NCI-H128 (cell line): ENCODE data around the gene MINK1.
A peak's percentile ranks its signal among the peaks of the same experiment; 100 is the strongest.
"Not testable (repeated sequence)": the region's sequence is repeated elsewhere in the genome, so short reads cannot be mapped to it uniquely, and the experiment has no call there.

Experiments
- DNase-seq: peaks from one replicate; lab custom pipeline; 2025; ENCODE audit not compliant: unreplicated experiment; lab: John Stamatoyannopoulos, UW

MINK1 gene

DNA sequence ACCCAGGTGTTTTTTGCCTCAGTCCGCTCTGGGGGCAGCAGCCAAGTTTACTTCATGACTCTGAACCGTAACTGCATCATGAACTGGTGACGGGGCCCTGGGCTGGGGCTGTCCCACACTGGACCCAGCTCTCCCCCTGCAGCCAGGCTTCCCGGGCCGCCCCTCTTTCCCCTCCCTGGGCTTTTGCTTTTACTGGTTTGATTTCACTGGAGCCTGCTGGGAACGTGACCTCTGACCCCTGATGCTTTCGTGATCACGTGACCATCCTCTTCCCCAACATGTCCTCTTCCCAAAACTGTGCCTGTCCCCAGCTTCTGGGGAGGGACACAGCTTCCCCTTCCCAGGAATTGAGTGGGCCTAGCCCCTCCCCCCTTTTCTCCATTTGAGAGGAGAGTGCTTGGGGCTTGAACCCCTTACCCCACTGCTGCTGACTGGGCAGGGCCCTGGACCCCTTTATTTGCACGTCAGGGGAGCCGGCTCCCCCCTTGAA is 64.1 kb downstream of the MINK1 start:
- DNase-seq, result no peak

DNA sequence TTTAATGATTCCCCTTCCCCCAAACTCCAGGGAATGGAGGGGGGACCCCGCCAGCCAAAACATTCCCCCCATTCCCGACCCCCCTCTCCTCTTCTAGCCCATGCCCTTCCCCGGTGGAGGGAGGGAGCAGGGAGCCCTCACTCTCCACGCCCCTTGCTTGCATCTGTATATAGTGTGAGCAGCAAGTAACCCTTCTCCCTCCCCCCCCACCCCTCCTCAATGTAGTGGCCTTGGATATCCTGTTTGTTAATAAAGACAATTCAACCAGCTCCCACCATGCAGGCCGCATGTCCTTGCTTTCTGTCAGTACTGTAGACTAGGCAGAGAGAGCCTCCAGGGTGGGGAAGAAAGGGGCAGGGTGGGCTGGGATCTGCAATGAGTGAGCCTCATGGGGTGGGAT is 64.6 kb downstream of the MINK1 start:
- no peak for DNase-seq

DNA sequence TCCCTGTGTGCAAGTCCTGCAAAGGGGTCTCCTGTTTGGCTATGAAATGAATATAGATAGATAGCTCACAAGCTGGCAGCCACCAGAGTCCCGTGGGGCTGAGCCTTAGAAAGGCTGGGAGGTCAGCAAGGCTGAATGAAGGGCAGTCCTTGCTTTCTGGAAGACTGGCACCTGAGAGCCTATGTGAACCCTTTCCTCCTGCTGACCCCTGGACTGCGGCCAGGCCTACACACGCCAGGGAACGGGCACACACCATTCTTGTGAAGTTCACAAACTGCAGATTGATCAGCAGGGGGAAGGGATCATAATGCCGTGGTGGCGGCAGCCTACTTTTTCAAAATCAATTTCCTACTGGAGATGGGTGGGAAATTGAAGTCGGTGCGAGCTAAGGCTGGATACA is 65.2 kb downstream of the MINK1 start:
- no peak for DNase-seq

DNA sequence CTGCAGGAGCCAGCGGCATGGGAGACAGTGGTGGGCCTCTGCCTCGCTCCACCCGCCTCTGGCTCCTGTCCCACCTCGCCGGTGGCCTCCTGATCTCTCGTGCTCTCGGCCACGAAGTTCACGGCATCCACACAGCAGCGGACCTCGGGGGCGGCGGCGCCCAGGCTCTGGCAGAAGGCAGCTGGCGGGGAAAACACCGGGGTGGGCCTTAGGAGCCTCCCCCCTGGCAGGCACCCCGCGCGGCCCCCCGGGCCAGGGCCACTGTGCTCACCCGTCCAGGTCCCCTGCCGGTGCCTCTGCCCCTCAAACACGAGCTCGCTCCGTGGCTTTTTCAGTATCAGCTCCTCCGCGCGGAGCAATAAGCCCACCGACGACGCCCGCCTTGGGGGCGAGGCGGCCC is 65.8 kb downstream of the MINK1 start:
- no peak for DNase-seq

DNA sequence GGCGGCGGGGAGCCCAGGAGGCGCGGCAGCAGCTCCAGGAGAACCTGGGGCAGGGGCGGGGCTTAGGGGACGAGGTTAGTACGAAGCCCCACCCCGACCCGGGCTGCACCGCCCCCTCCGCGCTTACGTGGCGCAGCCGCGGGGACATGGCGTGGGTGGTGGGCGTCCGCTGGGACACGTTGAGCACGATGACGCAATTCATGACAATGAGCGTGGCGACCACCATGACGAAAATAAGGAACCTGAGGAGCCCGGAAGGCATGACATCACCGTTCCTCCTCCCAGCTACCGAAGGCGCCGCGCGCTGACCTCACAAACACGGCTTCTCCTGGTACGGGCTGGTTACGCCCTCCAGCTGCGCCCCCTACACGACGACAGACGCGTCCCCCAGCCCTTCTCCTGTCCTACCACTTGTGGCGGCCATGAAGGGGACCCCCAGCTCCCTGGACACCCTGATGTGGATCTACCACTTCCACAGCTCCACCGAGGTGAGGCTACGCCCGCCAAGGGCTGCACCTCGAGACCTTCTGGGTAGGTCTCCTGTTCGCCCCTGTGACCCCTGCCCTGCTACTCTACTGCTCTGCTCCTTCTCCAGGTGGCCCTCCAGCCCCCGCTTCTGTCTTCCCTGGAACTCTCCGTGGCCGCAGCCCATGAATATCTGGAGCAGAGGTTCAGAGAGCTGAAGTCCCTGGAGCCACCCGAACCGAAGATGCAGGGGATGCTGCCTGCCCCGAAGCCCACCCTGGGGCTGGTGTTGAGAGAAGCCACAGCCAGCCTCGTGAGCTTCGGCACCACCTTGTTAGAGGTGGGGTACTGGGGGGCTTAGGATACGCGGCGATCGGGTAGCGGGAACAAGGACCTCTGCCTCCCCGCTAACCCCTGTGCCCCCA is 66.4 kb downstream of the MINK1 start, which contains the start of gene C17orf107:
Gene C17orf107, plus strand, starts transcription at position 196 of the 890 bp plus-strand sequence. Its CDS starts 227 bp downstream, at position 423.
- DNase-seq, result no peak

DNA sequence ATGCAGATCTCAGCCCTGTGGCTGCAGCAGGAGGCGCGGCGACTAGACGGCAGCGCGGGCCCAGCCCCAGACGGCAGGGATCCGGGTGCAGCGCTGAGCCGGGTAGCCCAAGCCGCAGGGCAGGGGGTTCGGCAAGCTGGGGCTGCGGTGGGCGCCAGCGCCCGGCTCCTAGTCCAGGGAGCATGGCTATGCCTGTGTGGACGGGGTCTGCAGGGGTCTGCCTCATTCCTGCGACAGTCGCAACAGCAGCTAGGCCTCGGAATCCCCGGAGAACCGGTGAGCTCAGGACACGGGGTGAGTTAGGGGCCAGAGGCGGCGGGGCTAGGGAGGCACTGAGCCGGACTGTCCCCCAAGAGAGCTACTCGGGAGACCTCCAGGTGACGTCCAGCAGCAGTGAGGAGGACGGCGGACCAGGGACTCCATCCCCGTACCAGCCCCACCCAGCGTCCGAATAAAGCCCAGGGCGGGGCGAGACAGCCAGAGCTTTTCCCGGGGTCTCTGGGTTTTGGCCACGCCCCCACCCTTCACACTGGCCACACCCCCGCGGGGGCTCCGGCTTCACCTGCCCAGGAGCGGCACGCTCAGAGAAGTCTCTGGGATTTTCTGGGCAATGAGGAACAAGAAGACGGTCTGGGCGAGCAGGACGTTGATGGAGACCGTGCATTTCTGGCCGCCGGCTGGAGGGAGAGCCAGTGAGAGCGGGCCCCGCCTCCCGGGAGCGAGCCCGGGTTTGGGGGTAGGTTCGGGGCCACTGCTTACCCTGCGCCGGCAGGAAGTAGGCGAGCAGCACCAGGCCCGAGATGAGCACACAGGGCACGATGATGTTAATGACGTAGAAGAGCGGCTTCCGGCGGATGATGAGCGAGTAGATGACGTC is 67.3 kb downstream of the MINK1 start:
- no peak for DNase-seq

DNA sequence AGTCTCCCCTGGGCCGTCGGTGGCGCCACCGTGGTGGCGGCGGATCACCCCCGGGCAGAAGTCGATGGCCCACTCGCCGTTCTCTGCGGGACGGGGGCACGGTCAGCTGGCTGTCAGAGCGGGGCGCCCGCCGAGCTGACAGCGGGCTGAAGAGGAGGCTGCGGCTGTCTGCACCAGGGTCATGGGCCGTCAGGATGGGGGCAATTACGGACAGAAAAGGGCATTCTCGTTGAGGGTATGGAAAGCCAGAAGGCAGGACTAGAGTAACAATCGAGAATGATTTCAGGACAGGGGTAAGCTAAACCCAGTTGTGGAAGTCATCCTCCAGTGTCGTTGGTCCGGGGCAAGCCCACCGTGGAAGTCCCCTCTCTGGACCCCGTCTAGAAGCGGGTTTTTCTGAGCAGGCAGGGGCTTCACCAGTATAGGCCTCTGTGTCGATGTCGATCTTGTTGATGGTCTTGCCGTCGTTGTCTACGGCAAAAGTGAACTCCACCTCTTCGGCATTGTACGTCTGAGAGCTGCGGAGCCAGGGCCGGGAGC is 68.0 kb downstream of the MINK1 start:
- DNase-seq, result no peak

DNA sequence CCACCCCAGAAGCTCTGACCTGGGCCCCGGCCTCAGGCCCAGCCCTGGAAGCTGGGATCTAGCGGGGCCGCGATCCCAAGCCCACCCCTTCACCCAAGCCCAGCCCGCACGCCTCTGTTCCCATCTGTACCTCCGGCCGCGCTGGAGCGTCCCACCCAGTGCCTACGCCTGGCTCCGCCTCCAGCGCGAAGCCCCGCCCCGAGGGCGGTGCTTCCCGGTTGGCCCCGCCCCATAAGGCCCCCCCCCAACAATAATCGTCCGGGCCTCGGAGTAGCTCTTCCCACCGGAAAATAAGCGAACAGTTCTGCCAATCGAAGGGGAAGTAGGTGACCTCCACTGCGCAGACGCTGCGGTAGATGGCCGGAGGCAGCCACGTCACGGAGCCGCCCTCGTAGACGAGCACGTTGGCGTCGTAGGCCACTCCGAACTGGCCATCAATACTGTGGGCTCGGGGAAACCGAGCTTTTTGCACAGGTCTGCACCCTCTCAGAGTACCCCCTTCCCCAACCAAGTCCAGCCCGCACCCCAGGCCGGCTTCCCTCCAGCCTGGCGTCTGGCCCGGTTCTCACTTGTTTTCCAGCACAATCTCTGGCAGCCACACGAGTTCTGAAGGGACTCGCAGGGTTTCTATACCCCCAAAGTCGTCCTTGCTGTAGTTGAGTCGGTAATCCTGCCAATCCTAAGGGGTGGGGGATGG is 68.7 kb downstream of the MINK1 start:
- DNase-seq, result no peak

DNA sequence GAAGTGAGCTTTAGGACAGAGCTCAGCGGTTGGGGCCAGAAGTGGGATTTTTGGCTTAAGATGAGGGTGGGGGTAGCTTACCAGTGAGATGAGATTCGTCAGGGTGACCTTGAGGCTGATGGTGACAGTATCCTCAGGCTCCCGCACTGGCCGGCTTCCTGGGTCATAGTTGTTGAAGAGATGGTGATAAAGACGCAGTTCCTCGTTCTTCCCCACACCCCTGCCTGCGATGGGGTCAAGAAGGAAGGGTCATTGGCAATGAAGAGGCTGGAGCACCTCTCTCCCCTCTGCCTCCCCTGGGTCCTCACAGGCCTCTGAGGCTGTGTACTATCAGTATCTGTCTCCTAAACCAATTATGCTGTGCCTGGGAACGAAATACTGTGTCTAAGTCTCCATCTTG is 69.4 kb downstream of the MINK1 start:
- DNase-seq, result no peak

DNA sequence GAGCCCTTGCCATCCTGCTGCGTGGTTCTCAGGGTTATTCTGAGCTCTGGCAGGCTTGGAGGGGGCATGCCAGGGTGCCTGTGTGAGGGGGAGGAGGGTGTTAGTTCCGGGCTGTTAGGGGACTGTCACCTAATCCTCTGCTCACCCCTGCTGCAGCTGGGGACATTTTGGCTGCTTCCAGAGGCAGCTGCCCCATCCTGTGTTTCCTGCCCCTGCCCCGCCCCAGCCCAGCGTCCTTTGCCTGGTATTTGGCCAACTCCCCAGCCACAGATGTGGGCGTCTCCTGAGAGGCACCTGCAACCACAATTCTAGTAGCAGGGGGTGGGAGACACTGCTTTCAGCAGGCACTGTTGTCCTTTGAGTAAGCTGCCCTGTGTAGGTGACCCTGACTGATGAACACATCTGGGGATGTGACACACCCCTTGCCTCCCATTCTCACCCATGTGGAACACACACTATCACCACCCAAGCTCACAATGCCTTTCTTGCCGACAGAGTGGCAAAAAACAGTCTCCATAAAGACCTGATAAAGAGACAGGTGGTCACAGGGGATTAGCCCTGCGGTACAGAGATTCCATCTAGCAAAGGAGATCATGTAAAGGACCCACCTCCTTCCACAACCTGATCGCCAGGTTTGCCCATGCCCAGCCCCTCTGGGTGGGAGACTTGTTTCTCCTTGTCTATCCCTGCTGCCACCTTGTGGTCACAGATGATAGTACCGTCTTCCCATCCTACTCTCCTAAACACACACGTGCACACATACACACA is 70.1 kb downstream of the MINK1 start, which contains the start of gene CHRNE:
Gene CHRNE, minus strand, starts transcription at position 48 of the 768 bp plus-strand sequence. Its CDS starts 35 bp downstream, at position 13.
- DNase-seq, result peak; percentile 21

DNA sequence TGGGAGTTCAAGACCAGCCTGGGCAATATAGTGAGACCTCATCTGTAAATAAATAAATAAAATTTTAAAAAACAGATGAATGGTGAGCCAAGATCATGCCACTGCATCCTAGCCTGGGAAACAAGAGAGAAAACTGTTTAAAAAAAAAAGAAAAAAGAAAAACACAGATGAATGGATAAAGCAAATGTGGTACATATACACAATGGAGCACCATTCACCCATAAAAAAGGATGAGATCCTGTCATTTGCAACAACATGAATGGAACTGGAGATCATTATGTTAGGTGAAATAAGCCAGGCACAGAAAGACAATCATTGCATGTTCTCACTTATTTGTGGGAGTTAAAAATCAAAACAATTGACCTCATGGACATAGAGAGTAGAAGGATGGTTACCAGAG is 73.5 kb downstream of the MINK1 start:
- DNase-seq, result not testable (repeated sequence)

DNA sequence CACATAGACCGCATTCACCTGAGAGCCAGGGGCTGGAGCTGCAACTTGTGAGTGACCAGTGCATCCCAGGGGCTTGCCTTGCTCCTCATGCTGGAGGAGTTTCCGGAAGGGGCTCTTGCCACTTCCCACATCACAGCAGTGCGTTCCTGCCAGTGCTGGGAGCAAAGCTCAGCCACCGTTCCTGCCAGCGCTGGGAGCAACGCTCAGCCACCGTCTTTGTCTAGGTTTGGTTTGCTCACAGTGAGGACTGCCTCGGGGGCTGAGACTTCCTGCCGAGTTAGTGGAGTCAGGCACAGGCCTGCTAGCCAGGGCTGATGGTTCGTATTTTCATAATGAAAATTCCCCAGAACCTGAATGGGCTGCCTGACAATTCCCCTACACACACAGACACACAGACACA is 75.2 kb downstream of the MINK1 start:
- DNase-seq, result no peak

DNA sequence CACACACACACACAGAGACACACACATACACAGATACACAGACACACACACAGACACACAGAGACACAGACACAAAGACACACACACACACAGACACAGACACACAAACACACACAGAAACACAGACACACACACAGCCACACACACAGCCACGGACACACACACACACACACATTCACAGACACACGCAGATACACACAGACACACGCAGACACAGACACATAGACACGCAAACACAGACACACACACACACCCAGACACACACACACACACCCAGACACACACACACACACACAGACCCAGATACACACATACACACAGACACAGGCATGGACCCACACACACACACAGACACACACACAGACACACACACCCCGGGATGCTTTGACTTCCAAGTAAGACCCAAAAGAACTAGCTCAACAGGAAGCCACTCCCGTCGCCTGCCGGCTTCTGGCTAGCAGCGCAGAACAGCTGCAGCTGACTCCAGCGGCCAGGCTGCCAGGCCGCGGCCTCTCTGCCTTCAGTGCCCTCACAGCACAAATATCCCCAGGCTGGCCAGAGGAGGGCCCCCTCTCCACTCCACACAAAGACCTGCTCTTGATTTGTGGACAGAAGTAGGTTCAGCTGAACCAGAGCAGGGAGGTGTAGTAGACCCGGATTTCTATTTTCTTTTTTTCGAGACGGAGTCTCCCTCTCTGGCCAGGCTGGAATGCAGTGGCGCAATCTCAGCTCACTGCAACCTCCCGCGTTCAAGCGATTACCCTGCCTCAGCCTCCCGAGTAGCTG is 75.8 kb downstream of the MINK1 start:
- peak; percentile 5 for DNase-seq

DNA sequence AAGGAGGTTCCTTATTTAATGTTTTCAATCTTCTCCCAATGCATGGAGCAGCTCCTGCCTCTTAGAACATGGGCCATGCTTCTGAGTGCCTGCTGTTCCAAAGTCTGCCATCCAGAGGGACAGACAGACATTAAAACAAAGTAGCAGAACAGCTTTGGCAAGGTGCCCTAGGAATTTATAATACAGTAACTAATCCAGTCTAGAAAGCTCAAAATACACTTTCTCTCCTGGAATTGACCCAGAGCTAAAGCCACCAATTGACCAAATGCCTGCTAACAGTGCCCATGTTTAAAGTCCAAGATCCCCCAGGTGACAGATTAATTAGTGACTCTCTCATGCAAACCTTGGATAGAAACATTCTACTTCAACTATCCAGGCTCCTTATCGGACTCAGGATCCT is 80.9 kb downstream of the MINK1 start:
- DNase-seq, result no peak

DNA sequence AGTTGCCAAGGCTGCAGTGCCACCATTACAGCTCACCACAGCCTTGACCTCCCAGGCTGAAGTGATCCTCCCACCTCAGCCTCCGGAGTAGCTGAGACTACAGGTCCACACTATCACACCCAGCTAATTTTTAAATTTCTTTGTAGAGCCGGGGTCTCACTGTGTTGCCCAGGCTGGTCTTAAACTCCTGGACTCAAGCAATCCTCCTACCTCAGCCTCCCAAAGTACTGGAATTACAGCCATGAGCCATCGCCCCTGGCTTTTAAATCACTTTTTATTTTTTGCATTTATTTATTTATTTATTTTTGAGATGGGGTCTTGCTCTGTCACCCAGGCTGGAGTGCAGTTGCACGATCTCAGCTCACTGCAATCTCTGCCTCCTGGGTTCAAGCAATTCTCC is 81.4 kb downstream of the MINK1 start:
- not testable (repeated sequence) for DNase-seq

DNA sequence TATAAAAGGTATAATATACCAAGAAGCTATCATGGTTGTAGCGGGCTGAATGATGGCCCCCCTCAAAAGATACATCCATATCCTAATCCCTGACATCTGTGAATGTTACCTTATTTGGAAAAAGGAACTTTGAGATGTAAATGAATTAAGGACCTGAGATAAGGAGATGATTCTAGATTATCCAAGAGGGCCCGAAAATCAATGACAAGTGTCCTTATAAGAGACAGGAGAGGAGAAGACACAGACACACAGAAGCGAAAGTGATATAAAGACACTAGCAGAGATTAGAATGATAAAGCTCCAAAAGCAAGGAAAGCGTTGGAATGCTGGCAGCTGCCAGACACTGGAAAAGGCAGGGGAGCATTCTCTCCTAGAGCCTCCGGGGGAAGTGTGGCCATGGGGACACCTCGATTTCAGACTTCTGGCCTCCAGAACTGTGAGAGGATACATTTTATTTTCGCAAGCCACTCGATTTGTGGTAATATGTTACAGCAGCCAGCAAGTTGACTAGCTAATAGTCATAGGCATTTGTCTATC is 86.4 kb downstream of the MINK1 start:
- DNase-seq, result no peak

DNA sequence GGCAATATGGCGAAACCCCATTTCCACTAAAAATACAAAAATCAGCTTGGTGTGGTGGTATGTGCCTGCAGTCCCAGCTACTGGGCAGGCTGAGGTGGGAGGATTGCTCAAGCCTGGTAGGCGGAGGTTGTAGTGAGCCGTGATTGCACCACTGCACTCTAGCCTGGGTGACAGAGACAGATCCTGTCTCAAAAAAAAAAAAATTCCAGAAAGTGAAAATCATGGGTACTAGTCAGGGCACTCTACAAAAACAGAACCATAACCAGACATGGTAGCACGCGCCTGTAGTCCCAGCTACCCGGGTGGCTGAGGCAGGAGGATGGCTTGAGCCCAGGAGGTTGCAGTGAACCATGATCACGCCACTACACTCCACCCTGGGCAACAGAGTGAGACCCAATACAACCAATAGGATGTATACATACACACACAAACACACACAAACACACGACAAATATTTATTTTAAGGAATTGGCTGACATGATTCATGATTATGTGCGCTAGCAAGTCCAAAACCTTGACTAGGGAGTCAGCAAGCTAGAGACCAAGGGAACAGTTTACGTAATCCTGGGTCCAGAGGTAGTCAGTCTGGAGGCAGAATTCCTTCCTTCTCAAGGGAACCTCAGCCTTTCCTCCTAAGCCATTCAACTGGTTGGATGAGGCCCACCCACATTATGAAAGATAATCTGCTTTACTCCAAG is 87.4 kb downstream of the MINK1 start:
- no peak for DNase-seq

DNA sequence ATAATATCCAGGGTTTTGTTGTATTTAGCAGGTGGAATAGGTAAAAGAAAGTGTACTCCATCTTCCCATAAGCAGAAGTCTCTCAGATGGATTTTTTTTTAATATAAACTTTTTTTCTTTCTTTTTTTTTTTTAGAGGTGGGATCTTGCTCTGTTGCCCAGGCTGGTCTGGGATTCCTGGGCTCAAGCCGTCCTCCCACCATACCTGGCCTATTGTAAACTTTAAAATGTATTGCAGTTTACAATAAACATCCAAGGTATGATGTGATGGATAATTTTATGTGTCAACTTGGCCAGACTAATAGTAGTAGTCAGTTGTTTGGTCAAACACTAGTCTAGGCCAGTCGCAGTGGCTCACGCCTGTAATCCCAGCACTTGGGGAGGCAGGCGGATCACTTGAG is 88.2 kb downstream of the MINK1 start:
- DNase-seq, result no peak
